Duodenal mucosa (tissue), 2 donors: ENCODE data around the gene MRPL22.
"Not testable (repeated sequence)": the region's sequence is repeated elsewhere in the genome, so short reads cannot be mapped to it uniquely, and the experiment has no call there.

Experiments used
- H3K27ac ChIP-seq: one replicate; pipeline ENCODE4 v1.7.0; 2013; ENCODE audit warnings: low read depth, low read length
- H3K27me3 ChIP-seq, 2 donors: one replicate each; pipeline ENCODE4 v1.7.0; 2013; ENCODE audit warnings: low read length in 2 of 2, control low read depth in 1 of 2; ENCODE audit not compliant: insufficient read depth in 2 of 2, control insufficient read depth in 1 of 2
- H3K36me3 ChIP-seq, 2 donors: one replicate each; pipeline ENCODE4 v1.7.0; 2013; ENCODE audit warnings: low read length in 2 of 2, control low read depth in 1 of 2; ENCODE audit not compliant: insufficient read depth in 2 of 2, control insufficient read depth in 1 of 2
- H3K4me1 ChIP-seq, 2 donors: one replicate each; pipeline ENCODE4 v1.7.0; 2013; ENCODE audit warnings: low read length in 2 of 2, control low read depth in 1 of 2; ENCODE audit not compliant: insufficient read depth in 2 of 2, control insufficient read depth in 1 of 2
- H3K4me3 ChIP-seq, 2 donors: one replicate each; pipeline ENCODE4 v1.7.0; 2013; ENCODE audit warnings: low read length in 2 of 2, low read depth in 1 of 2
- H3K9ac ChIP-seq, 2 donors: one replicate each; pipeline ENCODE4 v1.7.0; 2013; ENCODE audit warnings: low read length in 2 of 2, low read depth in 1 of 2
- H3K9me3 ChIP-seq, 2 donors: one replicate each; pipeline ENCODE4 v1.7.0; 2013; ENCODE audit warnings: low read length in 2 of 2, control low read depth in 1 of 2; ENCODE audit not compliant: control insufficient read depth in 1 of 2

The MRPL22 gene

GRCh38 chr5:154984946-154985516 lies 44.2 kb downstream of the MRPL22 start:
- Histone ChIP-seq H3K9me3 (no peaks in the 10 kb centered on the region), H3K9ac (no peak overlapping the region), H3K4me3 (no peak overlapping the region), H3K27me3 (no peaks in the 10 kb centered on the region), H3K27ac (no peak overlapping the region), H3K4me1 (no peaks in the 10 kb centered on the region), H3K36me3 (no peaks in the 10 kb centered on the region)

- H3K36me3 ChIP-seq, result no peaks in the 10 kb centered on the region
- no peak overlapping the region for H3K27ac ChIP-seq
- H3K27me3 ChIP-seq, result no peaks in the 10 kb centered on the region
- H3K4me3 ChIP-seq, result no peak overlapping the region
- H3K9me3 ChIP-seq, result no peaks in the 10 kb centered on the region
- no peaks in the 10 kb centered on the region for H3K4me1 ChIP-seq
- H3K9ac ChIP-seq, result no peak overlapping the region
These were observed 45.3 kb downstream of the MRPL22 start for GRCh38 chr5:154986151-154986550.

GRCh38 chr5:154989626-154990025 lies 48.8 kb downstream of the MRPL22 start:
- Histone ChIP-seq H3K27me3 (no peaks in the 10 kb centered on the region), H3K4me3 (no peak overlapping the region), H3K4me1 (no peaks in the 10 kb centered on the region), H3K27ac (no peak overlapping the region), H3K9me3 (no peaks in the 10 kb centered on the region), H3K36me3 (no peaks in the 10 kb centered on the region), H3K9ac (no peak overlapping the region)

- Histone ChIP-seq H3K4me1 (no peaks in the 10 kb centered on the region), H3K9ac (no peak overlapping the region), H3K27ac (no peak overlapping the region), H3K9me3 (no peaks in the 10 kb centered on the region), H3K36me3 (no peaks in the 10 kb centered on the region), H3K27me3 (no peaks in the 10 kb centered on the region), H3K4me3 (no peak overlapping the region)
These were observed 52.6 kb downstream of the MRPL22 start for GRCh38 chr5:154993461-154993860.

- Histone ChIP-seq H3K9ac (no peak overlapping the region), H3K4me3 (no peak overlapping the region), H3K36me3 (no peaks in the 10 kb centered on the region), H3K4me1 (no peaks in the 10 kb centered on the region), H3K9me3 (no peaks in the 10 kb centered on the region), H3K27ac (no peak overlapping the region), H3K27me3 (no peaks in the 10 kb centered on the region)
These were observed 54.8 kb downstream of the MRPL22 start for GRCh38 chr5:154995679-154996078.

GRCh38 chr5:154997746-154998145 lies 56.9 kb downstream of the MRPL22 start:
- Histone ChIP-seq H3K36me3 (no peaks in the 10 kb centered on the region), H3K4me3 (no peak overlapping the region), H3K27me3 (no peaks in the 10 kb centered on the region), H3K9ac (no peak overlapping the region), H3K4me1 (no peaks in the 10 kb centered on the region), H3K9me3 (no peaks in the 10 kb centered on the region), H3K27ac (no peak overlapping the region)

- Histone ChIP-seq H3K4me3 (no peak overlapping the region), H3K9ac (no peak overlapping the region), H3K4me1 (no peaks in the 10 kb centered on the region), H3K27ac (no peak overlapping the region), H3K9me3 (no peaks in the 10 kb centered on the region), H3K36me3 (no peaks in the 10 kb centered on the region), H3K27me3 (no peaks in the 10 kb centered on the region)
These were observed 59.0 kb downstream of the MRPL22 start for GRCh38 chr5:154999865-155000264.

- no peaks in the 10 kb centered on the region for H3K4me1 ChIP-seq
- H3K27me3 ChIP-seq, result no peaks in the 10 kb centered on the region
- H3K9ac ChIP-seq, result no peak overlapping the region
- no peak overlapping the region for H3K4me3 ChIP-seq
- H3K27ac ChIP-seq, result no peak overlapping the region
- no peaks in the 10 kb centered on the region for H3K36me3 ChIP-seq
- H3K9me3 ChIP-seq, result no peaks in the 10 kb centered on the region
These were observed 60.6 kb downstream of the MRPL22 start for GRCh38 chr5:155001523-155001922.

- not testable (repeated sequence) for H3K9ac ChIP-seq, H3K27ac ChIP-seq, H3K9me3 ChIP-seq, H3K27me3 ChIP-seq, H3K36me3 ChIP-seq, H3K4me1 ChIP-seq, H3K4me3 ChIP-seq
These were observed 61.8 kb downstream of the MRPL22 start for GRCh38 chr5:155002722-155003121.

- no peaks in the 10 kb centered on the region for H3K27me3 ChIP-seq
- H3K36me3 ChIP-seq, result no peaks in the 10 kb centered on the region
- H3K4me1 ChIP-seq, result no peaks in the 10 kb centered on the region
- no peak overlapping the region for H3K4me3 ChIP-seq
- H3K27ac ChIP-seq, result no peak overlapping the region
- no peak overlapping the region for H3K9ac ChIP-seq
- H3K9me3 ChIP-seq, result no peaks in the 10 kb centered on the region
These were observed 63.4 kb downstream of the MRPL22 start for GRCh38 chr5:155004138-155004744.

- not testable (repeated sequence) for H3K9me3 ChIP-seq, H3K36me3 ChIP-seq, H3K4me3 ChIP-seq, H3K9ac ChIP-seq, H3K4me1 ChIP-seq, H3K27ac ChIP-seq, H3K27me3 ChIP-seq
These were observed 65.4 kb downstream of the MRPL22 start for GRCh38 chr5:155006265-155006664.
